ENCODE measurements around the gene ABL2. TPM values are rescaled to one million over a fixed set of nuclear protein-coding genes. Genes with fewer than 3 reads are reported as not detected.
"Not testable (repeated sequence)": the region's sequence is repeated elsewhere in the genome, so short reads cannot be mapped to it uniquely, and the experiment has no call there.

The ABL2 gene
- total RNA-seq, 1 donor from 2014 or later: 9.0 TPM

DNA sequence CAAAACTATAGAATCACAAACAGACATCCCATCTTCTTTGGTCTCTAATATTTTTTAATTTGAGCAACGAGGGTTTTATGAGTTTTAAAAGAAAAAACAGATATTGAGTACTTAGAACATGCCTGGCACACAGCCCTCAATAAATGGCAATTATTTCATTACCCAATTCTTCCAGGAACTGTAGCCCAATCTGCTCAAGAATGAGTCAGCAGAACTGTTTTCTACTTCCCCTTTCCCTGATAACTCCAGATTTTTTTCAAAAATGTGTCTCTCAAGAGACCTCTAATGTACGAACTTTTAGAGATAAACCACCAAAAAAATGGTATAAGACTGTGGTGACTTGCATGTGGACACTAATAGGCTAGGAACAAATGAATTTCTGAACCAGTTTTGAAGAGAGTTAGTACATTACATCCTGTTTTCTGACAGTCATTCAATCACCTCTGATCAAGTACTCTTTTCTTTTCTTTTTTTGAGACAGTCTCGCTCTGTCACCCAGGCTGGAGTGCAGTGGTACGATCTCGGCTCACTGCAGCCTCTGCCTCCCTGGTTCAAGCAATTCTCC, 11.5 kb downstream of the ABL2 start:
- Histone ChIP-seq H3K4me3 (no peak overlapping the region), H3K9me3 (replicated peaks) (no peaks in the 10 kb centered on the region), H3K4me1 (peaks cover 25% of the 10 kb centered on the region), H3K27me3 (ENCODE audit: low read depth) (no peaks in the 10 kb centered on the region), H3K36me3 (peaks cover 14% of the 10 kb centered on the region), H3K27ac (replicated peaks) (peak overlapping the region; percentile 64)
- TF ChIP-seq, protein P1, sequence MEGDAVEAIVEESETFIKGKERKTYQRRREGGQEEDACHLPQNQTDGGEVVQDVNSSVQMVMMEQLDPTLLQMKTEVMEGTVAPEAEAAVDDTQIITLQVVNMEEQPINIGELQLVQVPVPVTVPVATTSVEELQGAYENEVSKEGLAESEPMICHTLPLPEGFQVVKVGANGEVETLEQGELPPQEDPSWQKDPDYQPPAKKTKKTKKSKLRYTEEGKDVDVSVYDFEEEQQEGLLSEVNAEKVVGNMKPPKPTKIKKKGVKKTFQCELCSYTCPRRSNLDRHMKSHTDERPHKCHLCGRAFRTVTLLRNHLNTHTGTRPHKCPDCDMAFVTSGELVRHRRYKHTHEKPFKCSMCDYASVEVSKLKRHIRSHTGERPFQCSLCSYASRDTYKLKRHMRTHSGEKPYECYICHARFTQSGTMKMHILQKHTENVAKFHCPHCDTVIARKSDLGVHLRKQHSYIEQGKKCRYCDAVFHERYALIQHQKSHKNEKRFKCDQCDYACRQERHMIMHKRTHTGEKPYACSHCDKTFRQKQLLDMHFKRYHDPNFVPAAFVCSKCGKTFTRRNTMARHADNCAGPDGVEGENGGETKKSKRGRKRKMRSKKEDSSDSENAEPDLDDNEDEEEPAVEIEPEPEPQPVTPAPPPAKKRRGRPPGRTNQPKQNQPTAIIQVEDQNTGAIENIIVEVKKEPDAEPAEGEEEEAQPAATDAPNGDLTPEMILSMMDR (IDR thresholded peaks at IDR 0.05; ENCODE audit: borderline replicate concordance): no peak
- intact Hi-C loops (cut with micrococcal nuclease): no loop called here
- DNase-seq: no peak

DNA sequence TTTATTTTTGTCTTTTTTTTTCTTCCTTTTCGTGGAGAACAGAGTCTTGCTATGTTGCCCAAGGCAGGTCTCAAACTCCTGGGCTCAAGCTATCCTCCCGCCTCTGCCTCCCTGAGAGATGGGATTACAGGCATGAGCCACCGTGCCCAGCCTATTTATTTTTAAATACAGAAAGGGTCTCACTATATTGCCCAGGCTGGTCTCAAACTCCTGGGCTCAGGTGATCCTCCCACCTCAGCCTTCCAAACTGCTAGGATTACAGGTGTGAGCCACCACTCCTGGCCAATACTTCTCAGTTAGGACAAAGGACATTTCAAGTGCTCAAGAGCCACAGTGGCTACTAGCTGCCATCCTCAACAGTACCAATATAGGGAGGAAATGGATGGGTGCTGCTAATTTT, 16.2 kb downstream of the ABL2 start:
- H3K4me3 ChIP-seq; H3K27me3 ChIP-seq (ENCODE audit: low read depth); DNase-seq; H3K36me3 ChIP-seq; intact Hi-C loops (cut with micrococcal nuclease); H3K27ac ChIP-seq (replicated peaks); H3K9me3 ChIP-seq (replicated peaks): not testable (repeated sequence)
- peaks cover 33% of the 10 kb centered on the region for H3K4me1 ChIP-seq

DNA sequence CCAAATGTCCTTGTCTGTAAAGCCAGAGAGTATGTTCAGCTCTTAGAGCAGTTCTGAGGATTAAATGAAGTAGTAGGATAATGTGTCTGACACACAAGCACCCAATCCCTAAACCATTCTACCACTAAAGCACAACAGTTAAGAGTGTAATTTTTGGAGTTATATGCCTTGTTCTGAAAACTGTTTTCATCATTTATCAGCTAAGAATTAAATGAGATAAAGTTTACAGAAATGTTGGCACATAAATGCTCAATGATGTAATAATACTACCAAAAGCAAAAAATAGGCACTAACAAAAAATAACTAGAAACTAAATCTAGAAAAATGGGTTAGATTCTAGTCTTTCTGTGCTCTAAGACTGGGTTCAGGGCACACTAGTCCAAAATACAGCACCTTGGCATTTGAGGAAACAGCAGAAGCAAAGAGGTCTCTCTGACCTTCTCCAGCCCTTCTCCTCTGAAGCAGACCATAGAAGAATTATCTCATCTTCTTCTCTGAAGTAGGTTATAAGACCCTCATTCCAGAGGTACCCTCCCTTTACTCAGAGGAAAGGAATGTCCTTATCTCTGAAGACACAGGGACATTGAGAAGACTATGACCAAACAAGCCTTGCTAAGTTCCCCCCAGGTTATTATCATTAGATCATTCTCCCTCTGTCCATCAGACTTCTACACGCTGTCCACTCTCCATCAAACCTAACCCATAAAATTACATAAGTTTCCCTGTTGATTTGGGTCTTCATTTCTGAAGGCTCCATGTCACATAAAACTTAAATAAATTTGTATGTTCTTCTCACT, 20.6 kb downstream of the ABL2 start:
- TF ChIP-seq, protein P1 (IDR thresholded peaks at IDR 0.05; ENCODE audit: borderline replicate concordance): no peak
- Histone ChIP-seq H3K4me3 (no peak overlapping the region), H3K27ac (replicated peaks) (no peak overlapping the region), H3K4me1 (peaks cover 45% of the 10 kb centered on the region), H3K9me3 (replicated peaks) (no peaks in the 10 kb centered on the region), H3K27me3 (ENCODE audit: low read depth) (no peaks in the 10 kb centered on the region), H3K36me3 (no peaks in the 10 kb centered on the region)
- no peak for DNase-seq
- intact Hi-C loops (cut with micrococcal nuclease): no loop called here

DNA sequence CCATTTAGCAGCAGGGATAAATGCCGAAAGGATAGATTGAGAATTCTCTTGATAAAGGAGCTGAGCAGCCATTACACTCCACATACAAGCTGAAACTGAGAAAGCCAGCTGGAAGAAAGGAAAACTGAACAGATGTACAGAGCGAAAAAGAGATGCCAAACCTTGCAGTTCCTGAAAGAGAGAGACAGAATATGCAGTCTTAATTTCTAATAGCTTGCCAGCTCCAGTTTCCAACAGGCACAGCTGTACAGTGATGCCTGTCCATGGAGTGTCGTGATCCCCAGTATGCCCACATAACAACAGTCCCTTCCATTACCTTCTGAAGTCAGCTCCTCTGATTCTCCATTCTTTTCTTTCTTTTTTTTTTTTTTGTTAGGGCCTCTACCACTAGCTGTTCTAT, 22.7 kb downstream of the ABL2 start:
- Histone ChIP-seq H3K27me3 (ENCODE audit: low read depth) (no peaks in the 10 kb centered on the region), H3K27ac (replicated peaks) (peak overlapping the region; percentile 18), H3K9me3 (replicated peaks) (no peaks in the 10 kb centered on the region), H3K36me3 (no peaks in the 10 kb centered on the region), H3K4me3 (no peak overlapping the region), H3K4me1 (peaks cover 49% of the 10 kb centered on the region)
- intact Hi-C loops (cut with micrococcal nuclease): no loop called here
- DNase-seq: no peak
- TF ChIP-seq, protein P1 (IDR thresholded peaks at IDR 0.05; ENCODE audit: borderline replicate concordance): no peak

DNA sequence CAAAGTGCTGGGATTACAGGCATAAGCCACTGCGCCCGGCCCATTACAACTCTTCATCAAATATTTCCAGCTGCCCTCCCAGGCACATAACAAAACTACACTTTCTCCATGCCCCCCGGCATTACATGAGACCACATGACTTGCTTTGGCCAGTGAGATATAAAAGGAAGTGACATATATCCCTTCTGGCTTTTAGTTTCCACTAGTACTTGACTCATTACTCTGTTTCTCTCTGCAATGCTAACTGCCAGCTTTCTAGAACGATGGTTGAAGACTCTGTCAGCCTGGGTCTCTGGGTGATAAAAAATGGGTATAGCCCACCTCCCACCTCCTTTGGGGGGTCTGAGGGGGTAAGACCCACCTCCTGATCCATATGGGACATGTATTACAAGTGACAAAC, 24.2 kb downstream of the ABL2 start:
- H3K4me1 ChIP-seq: peaks cover 49% of the 10 kb centered on the region
- TF ChIP-seq, protein P1 (IDR thresholded peaks at IDR 0.05; ENCODE audit: borderline replicate concordance): no peak
- intact Hi-C loops (cut with micrococcal nuclease): no loop called here

DNA sequence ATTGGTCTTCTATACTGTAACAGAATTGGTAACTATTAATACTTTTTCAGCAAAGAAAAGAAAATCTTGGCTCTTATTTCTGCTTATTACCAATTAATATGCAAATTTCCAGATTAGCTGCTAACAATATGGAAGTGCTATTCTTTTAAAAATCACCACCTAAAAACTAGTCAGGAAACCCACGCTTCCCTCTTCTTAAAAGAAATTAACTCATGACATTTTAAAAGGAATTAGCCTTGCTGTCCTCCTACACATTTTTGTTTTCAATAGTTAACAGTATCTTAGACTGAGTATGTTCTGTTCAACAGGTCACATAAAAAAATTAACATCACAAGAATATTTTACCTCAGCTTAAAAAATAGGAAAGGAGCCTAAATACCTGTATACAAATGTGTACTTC, 27.3 kb downstream of the ABL2 start:
- peaks cover 22% of the 10 kb centered on the region for H3K4me1 ChIP-seq
- TF ChIP-seq, protein P1 (IDR thresholded peaks at IDR 0.05; ENCODE audit: borderline replicate concordance): no peak
- DNase-seq: no peak
- no peak overlapping the region for H3K4me3 ChIP-seq
- no peaks in the 10 kb centered on the region for H3K36me3 ChIP-seq
- intact Hi-C loops (cut with micrococcal nuclease): no loop called here
- H3K27ac ChIP-seq (replicated peaks): no peak overlapping the region
- no peaks in the 10 kb centered on the region for H3K9me3 ChIP-seq (replicated peaks)
- H3K27me3 ChIP-seq (ENCODE audit: low read depth): no peaks in the 10 kb centered on the region

More for the DNA sequence above, 24.2 kb downstream of the ABL2 start:
- no peaks in the 10 kb centered on the region for H3K27me3 ChIP-seq (ENCODE audit: low read depth)
- no peaks in the 10 kb centered on the region for H3K9me3 ChIP-seq (replicated peaks)
- no peak overlapping the region for H3K4me3 ChIP-seq
- DNase-seq: no peak
- H3K27ac ChIP-seq (replicated peaks): no peak overlapping the region
- no peaks in the 10 kb centered on the region for H3K36me3 ChIP-seq

Measured in left ventricle myocardium inferior (tissue), 1 donor.